Measurements from ENCODE around the gene HOXC11.

GRCh38 chr12:53986686-53987483 lies 14.0 kb downstream of the HOXC11 start:
- TF ChIP-seq BHLHE40 (IDR thresholded peaks at IDR 0.05; ENCODE audit: low read depth, low read length) (no peak), RAD21 (IDR thresholded peaks at IDR 0.05; ENCODE audit: low read length) (no peak), CTCF (conservative IDR thresholded peaks at IDR 0.05; ENCODE audit: low read depth, low read length) (no peak), POLR2A (IDR thresholded peaks at IDR 0.05; ENCODE audit: low read depth, low read length) (no peak), USF2 (IDR thresholded peaks at IDR 0.05; ENCODE audit: low read depth, low read length) (no peak), NFE2L2 (IDR thresholded peaks at IDR 0.05; ENCODE audit: low read depth, low read length) (no peak), CHD1 (IDR thresholded peaks at IDR 0.05; ENCODE audit: low read depth, low read length) (no peak), RCOR1 (IDR thresholded peaks at IDR 0.05; ENCODE audit: insufficient replicate concordance, low read length) (no peak), ELK1 (IDR thresholded peaks at IDR 0.05; ENCODE audit: borderline replicate concordance, low read depth, low read length) (no peak), CEBPB (IDR thresholded peaks at IDR 0.05; ENCODE audit: low read depth, low read length) (no peak), SMC3 (IDR thresholded peaks at IDR 0.05; ENCODE audit: low read depth, low read length) (no peak), MXI1 (IDR thresholded peaks at IDR 0.05; ENCODE audit: borderline replicate concordance, low read depth, low read length) (no peak), RFX5 (IDR thresholded peaks at IDR 0.05; ENCODE audit: low read depth, low read length) (no peak)
